Stimulated activated naive CD8-positive, alpha-beta T cell treated with anti-CD3 and anti-CD28 coated beads, Interleukin-15, amount 100 ng/mL, for 72 hours (primary cell): Measurements from ENCODE around the gene NR1H3.
A peak's percentile ranks its signal among the peaks of the same experiment; 100 is the strongest.

ENCODE experiments used
- ATAC-seq: fragments of 150-1000 bp; cut with Tn5 transposase; 2 replicates; pipeline ENCODE4 v1.10.0; 2021; ENCODE audit warnings: mild to moderate bottlenecking, moderate library complexity
- DNase-seq, 2 donors: peaks; one replicate each; pipeline ENCODE4 v3.0.0; 2021 to 2022
- H3K27ac Mint-ChIP-seq, 2 donors: one replicate each; pipeline ENCODE4 v1.8.0; 2022; ENCODE audit warnings: mild to moderate bottlenecking in 2 of 2, mixed read lengths in 2 of 2, moderate library complexity in 2 of 2
- H3K27me3 Mint-ChIP-seq: one replicate; pipeline ENCODE4 v1.8.0; 2022; ENCODE audit warnings: mixed read lengths
- H3K4me1 Mint-ChIP-seq: one replicate; pipeline ENCODE4 v1.8.0; 2022; ENCODE audit warnings: mild to moderate bottlenecking, mixed read lengths
- H3K4me3 Mint-ChIP-seq, 2 donors: one replicate each; pipeline ENCODE4 v1.8.0; 2022; ENCODE audit warnings: mild to moderate bottlenecking in 2 of 2, mixed read lengths in 2 of 2, moderate library complexity in 1 of 2
- H3K9me3 Mint-ChIP-seq, 2 donors: one replicate each; pipeline ENCODE4 v1.8.0; 2022; ENCODE audit warnings: mixed read lengths in 2 of 2

The NR1H3 gene

DNA sequence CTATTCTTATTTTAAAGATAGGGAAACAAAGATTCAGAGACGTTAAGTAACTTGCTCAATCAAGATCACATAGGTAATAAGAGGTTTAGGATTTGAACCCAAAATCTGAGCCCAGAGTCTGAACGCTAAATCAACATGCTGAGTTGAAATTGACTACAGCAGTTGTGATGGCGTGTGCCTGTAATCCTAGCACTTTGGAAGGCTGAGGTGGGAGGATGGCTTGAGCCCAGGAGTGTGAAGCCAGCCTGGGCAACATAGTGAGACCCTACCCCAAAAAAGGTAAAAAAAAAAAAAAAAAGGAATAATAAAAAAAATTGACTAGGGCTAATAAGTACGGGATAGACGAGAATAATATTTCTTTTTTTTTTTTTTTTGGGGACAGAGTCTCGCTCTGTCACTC, 1.4 kb upstream of the NR1H3 start:
- Mint-ChIP-seq H3K4me1 (peaks cover 41% of the 10 kb centered on the region), H3K9me3 (no peaks in the 10 kb centered on the region), H3K27ac (no peak overlapping the region), H3K4me3 (no peak overlapping the region), H3K27me3 (no peaks in the 10 kb centered on the region)
- ATAC-seq (no peak), DNase-seq (no peak)

DNA sequence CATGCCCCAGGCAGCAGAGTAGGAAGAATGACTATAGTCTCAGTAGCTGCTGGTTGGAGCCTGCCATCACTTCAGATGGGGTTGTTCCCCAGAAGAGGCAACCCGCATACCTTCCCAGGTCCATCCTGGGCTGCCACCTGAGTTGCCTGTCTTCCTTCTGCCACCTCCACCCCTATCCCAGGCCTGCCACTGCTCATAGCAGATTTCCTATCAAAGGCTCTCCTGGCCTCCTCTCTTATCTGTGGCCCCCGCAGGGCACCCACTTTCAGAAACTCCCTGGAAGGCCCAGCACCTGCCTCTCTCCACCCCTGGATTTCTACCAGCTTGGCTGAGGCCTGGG, 649 bp upstream of the NR1H3 start:
- DNase-seq = no peak
- H3K4me3 Mint-ChIP-seq = no peak overlapping the region

DNA sequence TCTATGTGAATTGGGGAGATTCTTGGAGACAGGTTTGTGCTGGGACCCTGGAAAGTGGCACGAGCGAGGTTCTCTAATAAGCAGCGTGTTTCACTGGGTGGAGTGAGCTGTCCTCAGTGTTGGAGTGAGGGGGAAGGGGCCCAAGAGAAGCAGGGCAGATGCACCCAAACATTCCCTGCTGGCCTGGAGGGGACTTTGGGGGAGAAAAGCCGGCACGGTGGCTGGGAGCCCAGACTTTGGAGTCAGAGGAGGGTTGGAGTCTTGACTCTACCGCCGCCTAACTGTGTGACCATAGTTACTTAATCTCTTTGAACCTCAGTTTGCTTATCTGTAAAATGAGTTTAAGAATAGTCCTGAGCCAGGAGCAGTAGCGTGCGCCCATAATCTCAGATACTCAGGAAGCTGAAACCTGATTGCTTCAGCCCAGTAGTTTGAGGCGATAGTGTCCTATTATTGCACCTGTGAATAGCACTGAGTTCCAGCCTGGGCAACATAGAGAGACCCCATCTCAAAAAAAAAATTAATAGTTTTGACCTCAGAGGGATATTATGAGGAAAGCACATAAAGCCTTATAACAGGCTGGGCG, 614 bp downstream of the NR1H3 start:
- no peak for ATAC-seq
- Mint-ChIP-seq H3K27me3 (no peaks in the 10 kb centered on the region), H3K4me1 (peaks cover 41% of the 10 kb centered on the region), H3K9me3 (no peaks in the 10 kb centered on the region), H3K4me3 (no peak overlapping the region), H3K27ac (no peak overlapping the region)
- no peak for DNase-seq

More for the DNA sequence above, 649 bp upstream of the NR1H3 start:
- ATAC-seq = no peak
- Mint-ChIP-seq H3K27me3 (no peaks in the 10 kb centered on the region), H3K4me1 (peaks cover 41% of the 10 kb centered on the region), H3K9me3 (no peaks in the 10 kb centered on the region), H3K27ac (no peak overlapping the region)

DNA sequence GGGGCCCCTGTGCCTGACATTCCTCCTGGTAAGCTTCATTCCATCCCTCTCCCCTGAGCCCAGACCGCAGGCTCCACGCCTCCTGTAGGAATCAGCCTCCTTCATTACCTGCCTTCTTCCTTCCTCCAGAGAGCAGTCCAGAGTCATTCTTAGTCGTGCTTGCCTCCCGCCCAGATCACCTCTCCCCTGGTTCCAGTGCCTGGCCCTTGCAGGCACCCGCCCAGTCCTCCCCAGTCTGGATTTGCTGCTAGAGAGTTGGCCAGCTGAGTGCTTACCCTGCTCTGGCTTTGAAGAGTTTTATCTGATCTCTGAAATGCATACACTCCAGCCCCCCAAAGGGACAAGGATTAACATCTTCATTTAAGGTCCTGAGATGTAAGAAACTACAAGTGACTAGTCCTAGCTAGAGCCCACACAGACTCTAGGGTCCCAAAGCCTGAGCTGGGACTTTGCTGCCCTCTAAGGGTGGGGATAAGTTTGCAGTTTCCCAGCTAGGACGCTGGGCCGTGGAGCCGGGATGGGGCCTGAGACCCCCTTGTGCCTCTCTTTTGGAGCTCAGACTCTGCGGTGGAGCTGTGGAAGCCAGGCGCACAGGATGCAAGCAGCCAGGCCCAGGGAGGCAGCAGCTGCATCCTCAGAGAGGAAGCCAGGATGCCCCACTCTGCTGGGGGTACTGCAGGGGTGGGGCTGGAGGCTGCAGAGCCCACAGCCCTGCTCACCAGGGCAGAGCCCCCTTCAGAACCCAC, 1.6 kb downstream of the NR1H3 start:
- ATAC-seq (peak; percentile 90), DNase-seq (peak in 1 of 2 donors; percentile 38)
- H3K9me3 Mint-ChIP-seq = no peaks in the 10 kb centered on the region

DNA sequence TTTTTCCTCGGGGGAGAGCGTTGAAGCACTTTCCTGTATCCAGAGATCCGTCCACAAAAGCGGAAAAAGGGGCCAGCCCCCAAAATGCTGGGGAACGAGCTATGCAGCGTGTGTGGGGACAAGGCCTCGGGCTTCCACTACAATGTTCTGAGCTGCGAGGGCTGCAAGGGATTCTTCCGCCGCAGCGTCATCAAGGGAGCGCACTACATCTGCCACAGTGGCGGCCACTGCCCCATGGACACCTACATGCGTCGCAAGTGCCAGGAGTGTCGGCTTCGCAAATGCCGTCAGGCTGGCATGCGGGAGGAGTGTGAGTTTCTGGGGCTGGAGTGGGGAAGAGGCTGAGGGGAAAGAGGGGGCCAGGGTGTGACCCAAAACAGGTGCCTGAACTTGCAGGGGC, 2.6 kb downstream of the NR1H3 start:
- DNase-seq (no peak), ATAC-seq (no peak)
- Mint-ChIP-seq H3K27me3 (no peaks in the 10 kb centered on the region), H3K4me3 (no peak overlapping the region), H3K4me1 (peaks cover 35% of the 10 kb centered on the region), H3K27ac (no peak overlapping the region), H3K9me3 (no peaks in the 10 kb centered on the region)

More for the DNA sequence above, 1.6 kb downstream of the NR1H3 start:
- peak overlapping the region in 1 of 2 donors; percentile 60 for H3K27ac Mint-ChIP-seq
- H3K4me1 Mint-ChIP-seq = peaks cover 34% of the 10 kb centered on the region
- no peak overlapping the region for H3K4me3 Mint-ChIP-seq
- no peaks in the 10 kb centered on the region for H3K27me3 Mint-ChIP-seq

DNA sequence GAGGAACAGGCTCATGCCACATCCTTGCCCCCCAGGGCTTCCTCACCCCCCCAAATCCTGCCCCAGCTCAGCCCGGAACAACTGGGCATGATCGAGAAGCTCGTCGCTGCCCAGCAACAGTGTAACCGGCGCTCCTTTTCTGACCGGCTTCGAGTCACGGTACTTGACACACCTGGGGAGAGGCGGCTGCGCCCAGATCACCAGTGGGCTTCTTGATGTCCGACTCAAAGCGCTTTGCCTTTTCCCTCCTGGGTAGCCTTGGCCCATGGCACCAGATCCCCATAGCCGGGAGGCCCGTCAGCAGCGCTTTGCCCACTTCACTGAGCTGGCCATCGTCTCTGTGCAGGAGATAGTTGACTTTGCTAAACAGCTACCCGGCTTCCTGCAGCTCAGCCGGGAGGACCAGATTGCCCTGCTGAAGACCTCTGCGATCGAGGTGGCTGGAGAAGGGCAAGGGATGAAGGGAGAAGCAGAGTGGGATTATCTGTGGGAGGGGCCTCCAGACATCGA, 3.5 kb downstream of the NR1H3 start:
- DNase-seq (no peak), ATAC-seq (no peak)
- H3K27ac Mint-ChIP-seq = peak overlapping the region in 1 of 2 donors; percentile 42
- no peaks in the 10 kb centered on the region for H3K27me3 Mint-ChIP-seq
- no peaks in the 10 kb centered on the region for H3K9me3 Mint-ChIP-seq
- H3K4me1 Mint-ChIP-seq = peaks cover 45% of the 10 kb centered on the region
- H3K4me3 Mint-ChIP-seq = no peak overlapping the region

DNA sequence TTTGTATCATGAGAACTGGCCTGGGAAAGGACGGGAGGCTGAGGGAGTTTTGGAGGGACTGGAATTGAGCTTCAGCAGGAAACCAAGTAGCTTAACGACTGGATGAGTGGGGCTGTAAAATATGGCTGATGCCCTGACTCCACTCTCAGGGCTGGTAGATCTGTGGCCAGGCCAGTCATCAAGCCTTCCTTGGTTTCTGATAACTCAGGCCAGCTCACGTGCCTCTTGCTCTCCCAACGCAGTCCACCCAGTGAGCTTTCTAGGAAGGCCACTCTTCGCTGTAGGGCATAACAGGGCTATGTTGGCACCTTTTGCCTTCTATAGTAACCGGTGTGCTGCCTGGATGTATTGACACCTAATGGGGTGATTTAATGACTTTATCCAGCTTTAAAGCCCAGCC, 6.3 kb downstream of the NR1H3 start:
- H3K9me3 Mint-ChIP-seq = no peaks in the 10 kb centered on the region
- ATAC-seq (no peak), DNase-seq (no peak)
- no peak overlapping the region for H3K4me3 Mint-ChIP-seq
- no peak overlapping the region for H3K27ac Mint-ChIP-seq
- peaks cover 52% of the 10 kb centered on the region for H3K4me1 Mint-ChIP-seq
- no peaks in the 10 kb centered on the region for H3K27me3 Mint-ChIP-seq

DNA sequence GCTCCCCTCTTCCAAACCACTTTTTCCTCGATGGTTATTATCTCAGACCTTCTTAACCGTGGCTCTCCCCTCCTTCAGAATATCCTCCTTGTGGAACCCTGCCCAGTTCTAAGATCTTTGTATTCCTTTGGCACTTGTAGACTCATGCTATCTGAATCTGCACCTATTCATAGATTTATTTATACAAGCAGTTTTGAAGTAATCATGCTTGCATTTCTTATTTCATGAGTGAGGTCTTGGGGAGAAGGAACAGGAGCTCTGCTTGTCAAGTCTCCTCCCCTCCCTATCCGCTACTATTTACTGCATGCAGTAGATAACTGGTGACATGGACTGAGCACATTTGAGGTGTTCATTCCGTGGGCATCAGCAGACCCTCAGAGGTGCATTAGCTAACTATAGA, 6.7 kb downstream of the NR1H3 start:
- Mint-ChIP-seq H3K9me3 (no peaks in the 10 kb centered on the region), H3K4me3 (no peak overlapping the region), H3K27me3 (no peaks in the 10 kb centered on the region), H3K27ac (peak overlapping the region in 1 of 2 donors; percentile 16), H3K4me1 (peaks cover 51% of the 10 kb centered on the region)
- DNase-seq (no peak), ATAC-seq (no peak)

DNA sequence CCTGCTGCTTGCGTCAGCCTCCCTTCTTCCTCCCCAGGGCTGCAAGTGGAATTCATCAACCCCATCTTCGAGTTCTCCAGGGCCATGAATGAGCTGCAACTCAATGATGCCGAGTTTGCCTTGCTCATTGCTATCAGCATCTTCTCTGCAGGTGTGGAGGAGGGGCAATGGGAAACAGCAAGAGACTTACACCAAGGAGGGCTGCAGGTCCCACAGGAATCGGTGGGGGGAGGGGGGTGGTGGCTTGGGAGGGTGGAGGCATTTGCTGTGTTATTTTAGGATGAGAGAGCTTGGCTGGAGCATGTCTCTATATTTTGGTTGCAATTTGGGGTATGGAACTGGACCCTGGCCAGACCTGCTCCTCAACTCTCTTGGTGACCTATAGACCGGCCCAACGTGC, 10.1 kb downstream of the NR1H3 start:
- no peaks in the 10 kb centered on the region for H3K27me3 Mint-ChIP-seq
- H3K9me3 Mint-ChIP-seq = no peaks in the 10 kb centered on the region
- no peak overlapping the region for H3K27ac Mint-ChIP-seq
- DNase-seq = no peak
- H3K4me1 Mint-ChIP-seq = peaks cover 64% of the 10 kb centered on the region
- ATAC-seq = no peak
- peak overlapping the region in 1 of 2 donors; percentile 88 for H3K4me3 Mint-ChIP-seq

DNA sequence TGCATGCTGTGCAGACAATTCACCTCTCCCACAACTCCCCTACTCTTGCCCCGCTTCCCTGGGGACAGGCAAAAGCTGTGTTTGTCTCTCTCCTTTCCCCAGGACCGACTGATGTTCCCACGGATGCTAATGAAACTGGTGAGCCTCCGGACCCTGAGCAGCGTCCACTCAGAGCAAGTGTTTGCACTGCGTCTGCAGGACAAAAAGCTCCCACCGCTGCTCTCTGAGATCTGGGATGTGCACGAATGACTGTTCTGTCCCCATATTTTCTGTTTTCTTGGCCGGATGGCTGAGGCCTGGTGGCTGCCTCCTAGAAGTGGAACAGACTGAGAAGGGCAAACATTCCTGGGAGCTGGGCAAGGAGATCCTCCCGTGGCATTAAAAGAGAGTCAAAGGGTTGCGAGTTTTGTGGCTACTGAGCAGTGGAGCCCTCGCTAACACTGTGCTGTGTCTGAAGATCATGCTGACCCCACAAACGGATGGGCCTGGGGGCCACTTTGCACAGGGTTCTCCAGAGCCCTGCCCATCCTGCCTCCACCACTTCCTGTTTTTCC, 10.7 kb downstream of the NR1H3 start:
- H3K4me1 Mint-ChIP-seq = peaks cover 66% of the 10 kb centered on the region

DNA sequence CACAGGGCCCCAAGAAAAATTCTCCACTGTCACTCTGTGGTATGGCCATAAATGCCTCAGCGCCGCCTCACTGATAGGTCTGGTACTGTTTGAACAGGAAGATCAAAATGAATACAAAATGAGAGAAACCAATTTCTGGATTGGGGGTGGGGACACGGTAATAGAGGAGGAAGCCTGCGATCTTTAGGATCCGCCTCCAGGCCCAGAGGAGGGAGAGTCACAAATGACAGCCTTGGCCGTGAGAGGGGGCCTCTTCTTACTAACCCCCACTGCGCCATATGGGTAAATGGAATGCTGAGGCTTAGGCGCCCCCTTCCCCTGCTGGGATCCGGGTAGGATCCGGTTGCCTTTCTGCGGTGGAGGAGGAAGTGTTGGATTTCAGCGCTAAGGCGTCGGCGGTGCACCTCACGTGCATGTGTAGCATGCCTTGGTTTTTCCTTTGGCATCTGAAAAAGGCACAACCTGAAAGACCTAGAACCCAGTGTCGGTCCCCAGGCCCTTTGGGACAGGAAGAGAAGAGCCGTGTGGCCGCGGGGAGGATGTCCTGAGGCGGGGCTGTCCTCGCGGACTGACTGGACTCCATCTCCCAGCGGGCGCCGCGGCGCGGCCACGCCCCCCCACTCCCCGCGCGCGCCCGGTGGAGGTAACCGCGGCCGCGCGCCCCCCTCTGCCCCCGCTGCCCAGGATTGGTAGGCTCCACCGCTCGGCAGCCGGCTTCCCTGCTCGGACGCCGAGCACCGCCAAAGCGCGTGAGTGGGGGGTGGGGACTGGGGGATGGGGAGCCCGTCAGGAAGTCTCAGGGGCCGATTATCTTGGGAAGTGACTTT, 11.4 kb downstream of the NR1H3 start:
- Mint-ChIP-seq H3K27me3 (no peaks in the 10 kb centered on the region), H3K4me3 (peak overlapping the region; percentile 80 to 88), H3K4me1 (peaks cover 66% of the 10 kb centered on the region), H3K9me3 (no peaks in the 10 kb centered on the region), H3K27ac (peak overlapping the region; percentile 96 to 99)
- ATAC-seq (peak; percentile 74), DNase-seq (peak; percentile 86 to 88)

More for the DNA sequence above, 10.7 kb downstream of the NR1H3 start:
- H3K27me3 Mint-ChIP-seq = no peaks in the 10 kb centered on the region
- peak overlapping the region; percentile 96 to 99 for H3K27ac Mint-ChIP-seq
- no peaks in the 10 kb centered on the region for H3K9me3 Mint-ChIP-seq
- peak overlapping the region; percentile 80 to 88 for H3K4me3 Mint-ChIP-seq
- ATAC-seq = no peak
- peak in 1 of 2 donors; percentile 8 for DNase-seq

DNA sequence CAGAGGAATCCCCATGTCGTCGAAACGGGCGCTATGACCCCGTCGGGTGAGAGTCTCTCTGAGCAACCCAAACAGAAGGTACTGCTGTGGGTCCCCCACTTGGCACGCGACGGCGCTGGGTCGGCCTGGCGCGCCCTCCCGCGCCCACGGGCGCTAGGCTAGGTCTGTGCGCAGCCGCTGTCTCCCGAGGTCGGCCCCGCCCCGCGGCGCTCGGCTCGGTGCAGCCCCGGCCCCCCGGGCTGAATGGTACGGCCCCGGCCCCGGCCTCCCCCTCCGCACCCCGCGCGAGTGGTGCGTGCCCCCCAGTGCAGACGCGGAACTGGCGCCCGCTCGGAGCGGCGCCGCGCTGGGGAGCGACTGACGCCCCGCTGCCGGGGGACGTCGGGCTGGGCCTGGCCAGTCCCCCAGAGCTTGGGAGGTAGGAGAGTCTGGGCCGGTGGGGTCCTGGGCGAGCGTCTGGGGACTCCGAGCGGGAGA, 12.1 kb downstream of the NR1H3 start, which contains the start of gene MADD:
MADD (plus strand) TSS at position 305 of the 477 bp plus-strand sequence.
- DNase-seq (peak; percentile 90 to 95), ATAC-seq (peak; percentile 86)
- Mint-ChIP-seq H3K27me3 (no peaks in the 10 kb centered on the region), H3K4me3 (peak within 1 kb of the TSS; percentile 84 to 88), H3K9me3 (no peaks in the 10 kb centered on the region), H3K4me1 (peaks cover 68% of the 10 kb centered on the region), H3K27ac (peak within 1 kb of the TSS; percentile 96 to 99)

DNA sequence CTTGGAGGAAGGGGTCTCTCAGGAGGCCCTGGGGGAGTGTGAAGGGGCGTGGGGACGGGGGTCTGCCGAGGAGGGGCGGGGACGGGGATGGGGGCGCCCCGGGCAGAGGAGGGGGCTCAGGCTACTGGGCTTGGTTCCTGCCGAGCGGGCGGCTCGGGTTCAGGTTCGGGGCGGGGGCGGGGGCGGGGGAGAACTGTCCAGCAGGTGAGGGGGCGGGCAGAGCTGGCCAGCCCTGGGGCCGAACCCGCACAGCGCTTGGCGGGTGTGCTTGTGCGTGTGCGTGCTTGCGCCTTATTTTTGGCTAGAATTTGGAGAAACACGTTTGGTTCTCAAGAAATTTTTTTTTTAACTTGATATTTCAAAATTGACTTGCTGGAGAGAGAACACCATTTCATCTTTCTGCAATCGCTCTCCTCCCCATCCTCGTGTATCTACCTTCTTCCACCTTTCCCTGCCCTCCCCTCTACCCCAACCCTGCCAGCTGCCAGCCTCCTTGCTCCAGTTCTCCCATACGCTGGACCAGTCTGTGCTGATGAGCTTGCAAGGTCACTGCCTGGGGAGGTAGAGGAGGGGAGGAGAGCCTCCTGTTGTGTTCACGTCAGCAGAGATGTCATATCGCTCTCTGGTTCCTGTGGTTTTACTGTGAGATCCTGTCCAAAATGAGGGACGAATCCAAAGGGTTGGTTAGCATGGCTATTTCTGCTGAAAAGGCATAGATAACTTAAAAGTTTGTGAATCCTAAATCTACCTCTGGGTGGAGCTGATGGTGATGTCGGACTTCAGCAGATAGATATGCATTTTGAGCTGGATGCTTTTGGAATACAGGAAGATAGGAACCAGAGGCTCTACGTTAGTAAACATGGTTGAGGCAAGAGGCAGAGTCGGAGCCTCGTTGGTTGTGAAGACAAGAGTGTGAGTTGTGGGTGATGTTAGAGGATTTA, 12.8 kb downstream of the NR1H3 start:
- no peak for ATAC-seq
- Mint-ChIP-seq H3K27me3 (no peaks in the 10 kb centered on the region), H3K9me3 (no peaks in the 10 kb centered on the region), H3K4me1 (peaks cover 61% of the 10 kb centered on the region), H3K4me3 (peak overlapping the region; percentile 84 to 88), H3K27ac (peak overlapping the region; percentile 82 to 99)
- DNase-seq = peak; percentile 27 to 48

DNA sequence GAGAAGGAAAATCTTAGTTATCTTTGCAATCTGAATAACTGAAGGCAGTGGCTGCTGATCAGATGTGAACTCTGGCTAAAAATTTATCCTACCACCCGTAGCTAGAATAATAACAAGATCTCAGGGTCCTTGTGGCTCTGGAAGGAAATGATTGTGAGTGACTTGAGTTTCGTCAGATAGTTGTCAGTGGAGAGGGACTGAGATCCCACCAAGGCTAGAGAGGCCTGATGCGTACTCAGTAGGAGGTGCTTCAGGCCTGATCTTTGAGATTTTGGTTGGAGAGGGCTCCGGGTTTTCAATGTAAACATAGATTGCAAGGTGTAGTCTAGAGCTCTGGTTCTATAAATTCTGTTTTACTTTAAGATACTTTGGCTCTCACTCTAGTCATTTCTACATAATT, 13.5 kb downstream of the NR1H3 start:
- Mint-ChIP-seq H3K27ac (peak overlapping the region in 1 of 2 donors; percentile 82), H3K27me3 (no peaks in the 10 kb centered on the region), H3K4me3 (peak overlapping the region; percentile 80 to 84), H3K9me3 (no peaks in the 10 kb centered on the region), H3K4me1 (peaks cover 54% of the 10 kb centered on the region)
- no peak for ATAC-seq
- DNase-seq = no peak
